Right lobe of liver (tissue), 6 donors: ENCODE measurements around the gene RAB11B. TPM values are rescaled to one million over a fixed set of nuclear protein-coding genes. Genes with fewer than 3 reads are reported as not detected.

Experiments
- ATAC-seq, 4 donors: fragments of 200-7000 bp; cut with Tn5 transposase; one replicate each; pipeline ENCODE4 v1.9.1; 2020; ENCODE audit warnings: mild to moderate bottlenecking in 4 of 4, moderate library complexity in 4 of 4
- DNase-seq, 3 donors: peaks; one replicate each; pipeline ENCODE4 v3.0.0-alpha.2; 2020
- H3K27ac ChIP-seq, 3 donors: fragments of 200-600 bp; one replicate each; pipeline ENCODE4 v1.8.0; 2022
- H3K27me3 ChIP-seq, 2 donors: fragments of 200-600 bp; one replicate each; pipeline ENCODE4 v1.8.0; 2022
- H3K36me3 ChIP-seq, 4 donors: fragments of 200-600 bp; sonication (generic) in 1 of 4; one replicate each; pipeline versions ENCODE4 v1.5.1 to v1.8.0; 2017 to 2022; ENCODE audit warnings: control low read depth in 1 of 4
- H3K4me1 ChIP-seq, 4 donors: fragments of 200-600 bp; sonication (generic) in 1 of 4; one replicate each; pipeline versions ENCODE4 v1.5.1 to v1.8.0; 2017 to 2022; ENCODE audit warnings: control low read depth in 1 of 4
- H3K4me3 ChIP-seq, 3 donors: fragments of 200-600 bp; one replicate each; pipeline ENCODE4 v1.8.0; 2022
- H3K9me3 ChIP-seq, 4 donors: fragments of 200-600 bp; sonication (generic) in 1 of 4; one replicate each; pipeline versions ENCODE4 v1.5.1 to v1.8.0; 2017 to 2022; ENCODE audit warnings: control low read depth in 1 of 4
- CTCF ChIP-seq, 4 donors: fragments of 200-600 bp in 3 of 4; fragments of 450-650 bp in 1 of 4; IDR thresholded peaks; one replicate each; pipeline versions ENCODE4 v1.5.1 to v1.8.0; 2016 to 2022; ENCODE audit warnings: antibody characterized with exemption in 4 of 4, mild to moderate bottlenecking in 2 of 4
- POLR2A ChIP-seq: fragments of 450-650 bp; IDR thresholded peaks from one replicate; pipeline ENCODE4 v1.6.1; 2017; ENCODE audit warnings: antibody characterized with exemption, mild to moderate bottlenecking
- WGBS: methylation state at CpG from one replicate; pipeline ENCODE4 v1.1.6; 2018; ENCODE audit warnings: low coverage, low lambda C conversion rate; ENCODE audit not compliant: insufficient coverage; ENCODE audit errors: missing lambda C conversion rate; 5-methylcytosine and 5-hydroxymethylcytosine counted together
- intact Hi-C, 2 donors: fragments of 100-400 bp; cut with DNase I; formaldehyde crosslinking; loops; one replicate each; pipeline versions ENCODE4 v1.11.2 to v1.14.1; 2022
- microRNA-seq, 2 donors: library from miRNA; unstranded; fragments of <30 nt; microRNA quantifications; one replicate each; pipeline ENCODE4, GENCODE V29; 2019 to 2020
- small RNA-seq, 2 experiments: library from RNA; depleted of rRNA; stranded (forward); fragments of <200 nt; gene quantifications; one replicate each; pipeline ENCODE3, GENCODE V24; 2016
- total RNA-seq, 6 experiments: library from RNA; depleted of rRNA in 2 of 6; stranded (reverse); fragments of >200 nt in 2 of 6; fragmentation: NEBNext Ultra II Directional in 3 of 6; extraction: Animal tissue kit (Norgen Biotek cat#: 25700) in 3 of 6; gene quantifications; one replicate each; pipeline versions ENCODE4 v1.1.0 to v1.2.4, GENCODE V29; 2016 to 2023
- donor health status: DM: no; HTN: yes; CAD: no.
- donor health status: DM: no; HTN: no; CAD: no.
- donor health status: DM: no; HTN: no; CAD: no.
- donor health status: DM: no; HTN: yes; CAD: no.
- donor health status: DM: no; HTN: yes; CAD: no.

Gene RAB11B
- total RNA-seq, 6 experiments from 2014 or later, result 27.2 to 58.0 (median 54.2) TPM

- TF ChIP-seq CTCF (IDR thresholded peaks at IDR 0.05) (no peak), POLR2A (no peak)
- no peaks in the 10 kb centered on the region for H3K9me3 ChIP-seq
- WGBS, result 42% methylated on average over 3 of the region's 4 CpGs
- ATAC-seq, result peak; percentile 25 to 61 (median 46)
- no peak overlapping the region for H3K4me3 ChIP-seq
- peaks cover 0 to 22% (median 10%) of the 10 kb centered on the region in 4 donors for H3K36me3 ChIP-seq
- peaks cover 5 to 68% (median 21%) of the 10 kb centered on the region in 4 donors for H3K4me1 ChIP-seq
- no peaks in the 10 kb centered on the region for H3K27me3 ChIP-seq
- H3K27ac ChIP-seq, result peak overlapping the region in 1 of 3 donors; percentile 6
- intact Hi-C loops, result no loop called here
- no peak for DNase-seq
Observed at GRCh38 chr19:8452446-8453123, 62.4 kb downstream of the RAB11B start.

GRCh38 chr19:8453616-8454015 lies 63.5 kb downstream of the RAB11B start:
- peak in 1 of 4 donors; percentile 13 for ATAC-seq
- H3K27ac ChIP-seq, result no peak overlapping the region
- TF ChIP-seq CTCF (IDR thresholded peaks at IDR 0.05), result no peak
- no peak for TF ChIP-seq POLR2A
- H3K9me3 ChIP-seq, result no peaks in the 10 kb centered on the region
- WGBS, result 90% methylated on average over 4 of the region's 6 CpGs
- DNase-seq, result no peak
- H3K36me3 ChIP-seq, result peaks cover 0 to 22% (median 10%) of the 10 kb centered on the region in 4 donors
- peaks cover 5 to 68% (median 23%) of the 10 kb centered on the region in 4 donors for H3K4me1 ChIP-seq
- no peak overlapping the region for H3K4me3 ChIP-seq
- intact Hi-C loops, result no loop called here
- no peaks in the 10 kb centered on the region for H3K27me3 ChIP-seq

Small RNAs within 50 kb of the gene (microRNA-seq; reads per million reads assigned to microRNA genes)
- gene MIR4999, result 7.1 to 26.6 reads per million in 2 donors

Small RNAs within 50 kb of the gene (small RNA-seq; reads per million reads assigned to genes)
- 0 reads per million in 2 experiments for gene MIR4999

Other genes with a start within 250 kb of the RAB11B start
- gene FBN3, start 240.8 kb upstream of the RAB11B start, total RNA-seq, result under 1 TPM in 2 of 6 experiments, not detected in 4; 0.11 to 0.37 TPM
- gene CERS4, start 181.0 kb upstream of the RAB11B start, total RNA-seq, result 10 to 100 TPM; 38.6 to 75.4 (median 58.3) TPM
- gene CD320, start 82.0 kb upstream of the RAB11B start, total RNA-seq, result 10 to 100 TPM in 5 of 6 experiments, 1 to 10 TPM in 1; 8.8 to 43.2 (median 11.5) TPM
- 10 to 100 TPM; 20.8 to 60.5 (median 25.9) TPM for gene NDUFA7, start 69.0 kb upstream of the RAB11B start, total RNA-seq
- 100 to 1,000 TPM; 147 to 669 (median 564) TPM for gene RPS28, start 68.9 kb upstream of the RAB11B start, total RNA-seq
- gene KANK3, start 47.1 kb upstream of the RAB11B start, total RNA-seq, result 1 to 10 TPM; 2.9 to 6.0 (median 4.2) TPM
- 100 to 1,000 TPM in 3 of 6 experiments, 10 to 100 TPM in 2, 1 to 10 TPM in 1; 2.3 to 204 (median 125) TPM for gene ANGPTL4, start 26.2 kb upstream of the RAB11B start, total RNA-seq
- 100 to 1,000 TPM in 2 of 6 experiments, 10 to 100 TPM in 4; 22.5 to 146 (median 32.3) TPM for gene MARCHF2, start 22.9 kb downstream of the RAB11B start, total RNA-seq
- 10 to 100 TPM; 31.8 to 82.5 (median 58.6) TPM for gene HNRNPM, start 54.6 kb downstream of the RAB11B start, total RNA-seq
- 1 to 10 TPM in 5 of 6 experiments, under 1 TPM in 1; 0.74 to 3.3 (median 1.5) TPM for gene PRAM1, start 112.3 kb downstream of the RAB11B start, total RNA-seq
- 10 to 100 TPM in 4 of 6 experiments, 1 to 10 TPM in 2; 9.5 to 17.4 (median 11.9) TPM for gene ZNF414, start 123.8 kb downstream of the RAB11B start, total RNA-seq
- gene MYO1F, start 187.1 kb downstream of the RAB11B start, total RNA-seq, result 10 to 100 TPM in 4 of 6 experiments, 1 to 10 TPM in 2; 7.9 to 21.5 (median 10.2) TPM
- 10 to 100 TPM in 3 of 6 experiments, 1 to 10 TPM in 3; 5.0 to 12.2 (median 9.3) TPM for gene ADAMTS10, start 220.4 kb downstream of the RAB11B start, total RNA-seq
- not detected for gene NFILZ, start 240.3 kb downstream of the RAB11B start, total RNA-seq